Ramos (cell line): ENCODE measurements around the gene SEC23A.

Source experiments
- in situ Hi-C: fragments of 300-500 bp; cut with MboI; formaldehyde crosslinking; loops from one replicate; pipeline ENCODE4 v1.14.3; 2022; ENCODE audit warnings: low sequenced_read_pairs; ENCODE audit not compliant: unreplicated experiment

The SEC23A gene

GRCh38 chr14:38999949-39000348, 103.1 kb downstream of the SEC23A start:
- in situ Hi-C loops: no loop called here

- in situ Hi-C loops: no loop called here
Measured at GRCh38 chr14:38994731-38995130, 108.3 kb downstream of the SEC23A start.

- in situ Hi-C loops: no loop called here
Measured at GRCh38 chr14:38993981-38994380, 109.1 kb downstream of the SEC23A start.

GRCh38 chr14:38992067-38992844, 110.8 kb downstream of the SEC23A start:
- in situ Hi-C loops: no loop called here

GRCh38 chr14:38991299-38991698, 111.7 kb downstream of the SEC23A start:
- in situ Hi-C loops: no loop called here

GRCh38 chr14:38989922-38990546, 113.0 kb downstream of the SEC23A start:
- in situ Hi-C loops: no loop called here

- in situ Hi-C loops: no loop called here
Measured at GRCh38 chr14:38987781-38988180, 115.3 kb downstream of the SEC23A start.

- in situ Hi-C loops: no loop called here
Measured at GRCh38 chr14:38982837-38983236, 120.2 kb downstream of the SEC23A start.

GRCh38 chr14:38982278-38982677, 120.8 kb downstream of the SEC23A start:
- in situ Hi-C loops: no loop called here
